HL-60/S4 treated with phorbol 12-myristate 13-acetate at 8.2 ng/mL for 4 days and 3 days (cell line): Measurements from ENCODE around the gene RNF149.

Source experiments
- in situ Hi-C: fragments of 300-500 bp; cut with MboI; formaldehyde crosslinking; loops from 2 replicates; pipeline ENCODE4 v1.15.0; 2022; ENCODE audit warnings: low sequenced_read_pairs

Gene RNF149

GRCh38 chr2:101299604-101300003 is 8.9 kb downstream of the RNF149 start:
- in situ Hi-C loops: no loop called here

DNA sequence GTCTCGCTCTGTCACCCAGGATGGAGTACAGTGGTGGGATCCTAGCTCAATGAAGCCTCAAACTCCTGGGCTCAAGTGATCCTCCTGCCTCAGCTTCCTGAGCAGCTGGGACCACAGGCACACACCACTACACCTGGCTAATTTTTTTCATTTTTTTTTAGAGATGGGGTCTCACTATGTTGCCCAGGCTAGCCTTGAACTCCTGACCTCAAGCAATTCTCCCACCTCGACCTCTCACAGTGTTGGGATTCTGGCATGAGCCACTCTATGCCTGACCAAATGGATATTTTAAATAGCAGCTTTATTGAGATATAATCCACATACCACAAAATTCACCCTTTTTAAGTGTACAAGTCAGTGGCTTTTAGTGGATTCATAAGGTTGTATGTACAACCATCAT is 11.1 kb downstream of the RNF149 start:
- in situ Hi-C loops: no loop called here

DNA sequence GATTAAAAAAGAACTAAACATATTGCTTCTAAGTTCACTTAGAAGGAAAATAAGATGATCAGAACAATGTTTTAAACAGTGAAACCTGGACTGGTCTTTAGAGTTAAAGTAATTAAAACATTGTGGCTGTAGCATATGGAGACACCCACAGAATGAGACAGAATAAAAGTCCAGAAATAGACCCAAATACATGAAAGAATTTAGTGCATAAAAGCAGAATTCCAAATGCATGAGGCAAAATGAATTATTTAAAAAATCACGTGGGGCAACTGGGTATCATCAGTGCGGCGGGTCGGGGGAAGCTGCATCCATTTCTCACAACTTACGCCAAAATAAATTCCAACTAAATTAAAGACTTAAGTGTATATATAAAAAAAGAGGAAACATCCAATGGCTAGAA is 12.1 kb downstream of the RNF149 start:
- in situ Hi-C loops: no loop called here

GRCh38 chr2:101295895-101296294 is 12.6 kb downstream of the RNF149 start:
- in situ Hi-C loops: no loop called here

DNA sequence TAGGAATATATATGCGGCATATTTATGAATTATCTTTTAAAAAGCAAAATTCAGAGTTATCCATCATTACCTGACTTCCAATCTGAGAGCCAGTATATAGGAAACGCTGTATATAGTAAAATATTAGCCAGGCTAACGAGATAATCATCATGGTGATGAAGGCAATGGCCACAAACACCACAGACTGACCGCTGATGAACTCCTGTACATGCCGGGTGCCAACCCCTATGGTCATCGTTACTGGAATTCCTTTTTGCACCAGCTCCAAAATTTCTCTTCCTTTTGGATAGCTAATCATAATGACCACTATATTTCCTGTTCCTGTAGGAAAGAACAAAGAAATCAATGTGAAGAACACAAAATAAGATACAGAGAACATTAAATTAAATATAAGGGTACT is 13.6 kb downstream of the RNF149 start:
- in situ Hi-C loops: no loop called here

GRCh38 chr2:101293544-101293943 is 15.0 kb downstream of the RNF149 start:
- in situ Hi-C loops: no loop called here

DNA sequence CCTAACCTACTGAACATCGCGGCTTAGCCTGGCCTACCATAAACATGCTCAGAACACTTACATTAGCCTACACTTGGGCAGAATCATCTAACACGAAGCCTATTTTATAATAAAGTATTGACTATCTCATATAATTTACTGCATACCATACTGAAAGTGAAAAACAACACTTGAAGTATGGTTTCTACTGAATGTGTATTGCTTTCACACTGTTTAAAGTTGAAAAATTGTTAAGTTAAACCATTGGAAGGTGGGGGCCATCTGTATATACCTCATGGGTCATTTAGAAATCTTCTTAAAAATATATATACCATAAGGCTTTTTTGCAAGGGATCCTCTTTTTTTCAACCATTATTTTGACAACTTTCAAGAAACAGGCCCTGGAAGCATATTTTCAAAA is 16.5 kb downstream of the RNF149 start:
- in situ Hi-C loops: no loop called here

GRCh38 chr2:101290711-101291110 is 17.8 kb downstream of the RNF149 start:
- in situ Hi-C loops: no loop called here

DNA sequence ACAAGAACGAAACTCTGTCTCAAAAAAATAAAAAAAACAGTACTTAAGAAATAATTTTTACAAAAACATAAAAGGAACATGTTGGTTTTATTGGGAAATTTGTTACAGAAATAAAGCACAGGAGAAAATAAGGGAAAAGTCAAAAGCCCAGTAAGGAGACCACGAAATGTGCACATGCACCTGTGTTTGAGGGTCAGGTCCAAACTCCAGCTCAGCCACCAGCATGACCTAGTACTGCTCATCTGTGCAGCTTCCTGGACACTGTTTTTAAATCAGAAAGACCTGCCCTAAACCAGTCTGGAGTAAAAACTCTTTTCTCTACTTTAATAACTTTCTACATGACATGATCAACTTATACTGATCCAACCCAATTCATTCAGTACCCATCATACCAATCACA is 21.2 kb downstream of the RNF149 start:
- in situ Hi-C loops: no loop called here

GRCh38 chr2:101286684-101287083 is 21.8 kb downstream of the RNF149 start:
- in situ Hi-C loops: no loop called here

DNA sequence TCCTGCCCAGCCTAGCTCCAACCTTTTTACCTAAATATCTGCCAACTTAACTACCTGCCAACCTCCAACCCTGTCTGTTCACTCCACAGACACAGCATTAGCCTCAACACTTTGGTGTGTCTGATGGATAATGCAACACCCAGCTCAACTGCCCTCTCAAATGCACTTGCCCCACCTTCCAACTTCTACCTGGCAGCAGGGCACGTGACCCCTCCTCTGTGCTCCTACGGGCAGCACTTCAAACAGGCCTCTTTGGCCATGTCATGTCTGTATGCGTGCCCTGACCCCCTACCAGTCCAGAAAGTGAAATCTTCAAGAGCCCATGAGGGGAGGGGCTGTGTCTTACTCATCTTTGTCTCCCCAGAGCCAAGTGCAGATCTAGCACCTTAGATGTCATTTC is 25.5 kb downstream of the RNF149 start:
- in situ Hi-C loops: no loop called here

GRCh38 chr2:101281482-101281881 is 27.0 kb downstream of the RNF149 start:
- in situ Hi-C loops: no loop called here

DNA sequence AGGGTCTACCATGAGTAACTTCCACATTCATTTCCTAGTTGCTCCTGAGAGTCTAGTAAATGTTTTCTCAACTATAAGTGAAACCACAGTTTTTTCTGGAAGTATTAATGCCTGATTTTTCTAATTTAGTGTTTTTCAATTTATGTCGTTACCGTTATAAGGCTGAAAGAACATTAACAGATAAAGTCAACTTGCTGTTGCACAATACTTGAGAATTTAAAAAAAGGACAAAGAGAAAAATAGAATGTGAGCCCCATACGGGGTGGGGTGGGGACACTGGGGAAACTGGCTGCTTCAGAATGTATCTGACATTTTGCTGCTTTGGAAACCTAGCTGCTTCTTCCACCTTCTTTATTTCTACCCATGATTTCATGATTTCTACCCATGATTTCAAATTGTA is 29.6 kb downstream of the RNF149 start:
- in situ Hi-C loops: no loop called here

DNA sequence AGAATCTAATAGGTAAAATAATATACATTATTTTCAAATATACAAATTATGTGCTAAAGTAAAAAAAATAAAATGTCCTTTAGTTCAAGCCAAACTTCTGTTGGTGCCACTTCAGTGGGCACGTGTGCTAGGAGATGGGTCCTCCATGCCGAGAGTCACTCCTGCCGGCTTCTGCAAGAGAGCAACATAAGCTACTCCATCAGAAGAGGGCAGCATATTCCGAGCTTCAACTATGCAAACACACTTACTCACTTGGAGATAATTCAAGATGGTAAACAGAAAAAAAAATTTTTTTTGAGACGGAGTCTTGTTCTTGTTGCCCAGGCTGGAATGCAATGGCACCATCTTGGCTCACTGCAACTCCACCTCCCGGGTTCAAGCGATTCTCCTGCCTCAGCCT is 31.4 kb downstream of the RNF149 start:
- in situ Hi-C loops: no loop called here

DNA sequence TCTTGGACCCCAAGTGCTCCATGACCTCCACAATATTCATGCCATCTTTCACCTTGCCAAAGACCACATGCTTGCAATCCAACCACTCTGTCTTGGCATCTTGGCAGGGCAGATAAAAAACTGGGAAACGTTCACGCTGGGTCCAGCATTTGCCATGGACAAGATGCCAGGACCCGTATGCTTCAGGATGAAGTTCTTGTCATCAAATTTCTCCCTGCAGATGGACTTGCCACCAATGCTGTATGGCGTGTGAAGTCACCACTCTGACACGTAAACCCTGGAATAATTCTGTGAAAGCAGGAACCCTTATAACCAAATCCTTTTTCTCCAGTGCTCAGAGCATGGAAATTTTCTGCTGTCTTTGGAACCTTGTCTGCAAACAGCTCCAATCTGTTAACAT is 34.4 kb downstream of the RNF149 start:
- in situ Hi-C loops: no loop called here

DNA sequence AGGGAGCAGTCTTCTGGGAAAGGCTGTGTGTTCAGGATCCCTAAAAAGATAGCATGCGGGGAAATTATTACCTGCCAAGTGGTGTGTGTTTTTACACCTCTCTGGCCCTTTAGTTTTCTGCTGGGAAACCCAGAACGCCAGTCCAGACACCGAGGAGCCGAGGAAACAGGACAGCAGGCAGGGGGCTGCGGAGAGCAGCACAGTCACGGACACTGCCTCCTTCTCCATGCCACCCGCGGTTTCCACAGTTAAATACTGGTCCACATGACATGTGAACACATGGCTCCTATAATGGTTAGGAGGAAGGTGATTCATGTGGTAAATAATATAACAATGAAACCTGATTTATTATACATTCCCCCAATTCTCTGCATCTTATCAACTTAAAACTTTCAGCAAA is 35.4 kb downstream of the RNF149 start:
- in situ Hi-C loops: no loop called here

- in situ Hi-C loops: no loop called here
These were observed 36.3 kb downstream of the RNF149 start for GRCh38 chr2:101272045-101272784.

DNA sequence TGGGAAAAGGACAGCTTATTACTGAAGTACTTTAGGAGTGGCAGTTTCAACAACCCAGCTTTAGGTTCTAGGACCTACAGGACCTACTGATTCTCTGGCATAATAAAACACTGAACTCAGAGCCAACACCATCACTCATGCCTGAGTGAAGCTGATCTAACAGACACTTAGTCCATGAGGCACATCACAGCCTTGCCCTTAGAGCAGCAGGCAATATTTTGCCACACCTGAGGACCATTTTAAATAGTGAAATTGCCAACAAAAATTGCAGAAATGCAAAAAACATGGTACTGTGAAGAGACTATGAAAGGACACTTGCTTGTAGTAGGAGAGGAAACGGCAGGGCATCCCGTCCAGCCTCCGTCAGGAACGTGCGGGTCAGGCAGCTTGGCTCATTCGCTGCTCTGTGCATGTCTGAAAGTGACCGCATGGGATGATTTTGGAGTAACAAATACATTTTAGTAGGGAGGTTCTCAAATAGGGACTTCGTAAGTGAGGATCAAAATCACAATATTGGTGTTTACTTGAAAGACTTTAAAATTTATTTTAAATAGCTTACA is 37.7 kb downstream of the RNF149 start:
- in situ Hi-C loops: no loop called here

DNA sequence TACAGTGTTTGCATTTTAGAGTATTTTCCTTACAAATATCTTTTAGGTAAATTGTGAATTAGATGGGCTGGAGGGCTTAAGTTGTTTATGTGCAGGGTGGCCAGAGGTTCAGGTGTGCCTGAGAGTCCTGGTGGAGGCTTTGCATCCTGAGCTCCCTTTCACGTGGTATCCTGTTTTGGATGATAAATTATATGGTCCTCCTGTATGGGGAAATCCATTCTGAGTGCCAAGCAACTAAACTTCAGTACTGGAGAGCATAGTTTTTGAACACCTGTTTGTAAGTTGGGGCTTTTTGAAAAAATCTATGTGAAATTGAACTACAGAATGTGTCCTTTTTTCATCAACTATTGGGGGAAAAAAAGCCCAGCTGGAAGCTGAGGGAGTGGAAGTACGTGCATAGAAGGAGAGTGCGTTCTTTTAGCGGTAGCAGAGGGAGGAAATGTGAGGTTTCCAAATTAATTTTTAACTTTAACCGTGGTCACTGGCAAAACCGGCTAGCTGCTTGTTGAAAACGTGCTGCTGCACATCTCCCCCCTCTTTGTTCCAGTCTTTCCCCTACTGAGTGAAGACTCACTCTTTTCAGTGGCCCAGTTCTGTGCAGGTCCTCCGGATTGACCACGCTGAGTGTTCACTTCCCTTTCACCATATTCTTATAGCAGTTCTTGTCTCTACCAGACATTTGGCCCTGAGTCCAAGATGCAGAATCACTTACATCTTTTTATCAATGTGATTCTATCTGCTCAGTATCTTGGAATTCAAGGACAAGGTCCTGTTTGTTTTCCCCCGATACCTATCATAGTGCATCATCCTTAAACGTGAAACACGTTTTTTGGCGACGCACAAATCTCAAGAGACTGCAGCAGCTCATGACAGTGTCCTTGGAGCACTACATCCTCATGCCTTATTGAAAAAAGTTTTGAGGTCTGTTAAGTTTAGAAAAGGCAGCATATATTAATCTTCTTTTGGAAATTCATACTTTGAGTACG is 40.5 kb downstream of the RNF149 start:
- in situ Hi-C loops: no loop called here

- in situ Hi-C loops: no loop called here
These were observed 42.5 kb downstream of the RNF149 start for GRCh38 chr2:101265893-101266499.

DNA sequence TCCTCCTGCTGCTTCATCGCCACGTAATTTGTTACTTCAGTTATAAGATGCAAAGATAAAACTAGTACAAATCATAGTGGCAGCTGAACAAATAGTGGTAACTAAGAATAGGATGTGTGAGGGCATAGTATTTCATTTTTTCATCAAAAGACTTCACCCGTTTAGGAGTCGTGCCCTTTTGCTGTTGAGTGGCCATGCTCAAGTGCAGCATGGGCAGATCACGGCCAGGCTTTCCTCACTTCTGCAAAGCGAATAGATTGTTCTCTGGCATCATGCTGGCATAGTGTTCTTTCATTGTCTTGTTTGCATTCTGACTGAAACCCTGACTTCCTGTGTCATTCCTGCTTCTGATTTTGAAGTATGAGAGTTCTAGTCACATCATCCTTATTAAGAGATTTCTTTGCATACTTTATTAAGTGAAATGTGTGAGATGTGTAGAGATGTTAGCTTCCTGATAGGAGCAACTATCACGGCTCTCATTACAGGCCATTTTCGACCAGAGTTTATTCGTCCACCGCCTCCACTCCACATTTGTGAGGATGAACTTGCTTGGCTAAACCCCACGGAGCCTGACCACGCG is 44.1 kb downstream of the RNF149 start:
- in situ Hi-C loops: no loop called here
